IMR-90 (cell line): ENCODE measurements around the gene PROZ. TPM values are rescaled to one million over a fixed set of nuclear protein-coding genes. Genes with fewer than 3 reads are reported as not detected.

Experiments
- ATAC-seq: fragments of 200-7000 bp; cut with Tn5 transposase; 2 replicates; pipeline ENCODE4 v1.9.1; 2020; ENCODE audit warnings: low read depth, mild to moderate bottlenecking, moderate library complexity
- BruUV-seq: library from RNA; stranded (reverse); fragments of 400-500 nt; replicated peaks from 2 replicates; lab custom pipeline; 2021; lab: Mats Ljungman, UMichigan
- CTCF ChIA-PET: fragments of 300-600 bp; formaldehyde crosslinking; extraction: SDS; loops from one replicate; lab custom pipeline; 2021; ENCODE audit warnings: antibody characterized with exemption; lab: Yijun Ruan, JAX
- POLR2A ChIA-PET: fragments of 300-600 bp; sonication (Branson Sonifier 250); formaldehyde crosslinking; loops from one replicate; lab custom pipeline; 2022; ENCODE audit warnings: antibody characterized with exemption; ENCODE audit not compliant: unreplicated experiment; lab: Charles Lee
- DNase-seq: peaks from one replicate; pipeline ENCODE4 v3.0.0; 2013
- H2AFZ ChIP-seq: replicated peaks from 2 replicates; pipeline ENCODE3; 2013; ENCODE audit warnings: low read length, mild to moderate bottlenecking; ENCODE audit not compliant: poor library complexity
- H2AK5ac ChIP-seq: 2 replicates; pipeline ENCODE4 v1.6.1; 2013; ENCODE audit warnings: low read depth, low read length, inconsistent platforms
- H2AK9ac ChIP-seq: replicated peaks from 2 replicates; pipeline ENCODE3; 2013; ENCODE audit warnings: mild to moderate bottlenecking, low read depth, low read length, moderate library complexity; ENCODE audit not compliant: poor library complexity
- H2BK120ac ChIP-seq: 2 replicates; pipeline ENCODE4 v1.6.1; 2013; ENCODE audit warnings: low read depth, low read length, inconsistent platforms
- H2BK15ac ChIP-seq: 3 replicates; pipeline ENCODE4 v1.6.1; 2013; ENCODE audit warnings: low read depth, low read length, inconsistent platforms
- H2BK20ac ChIP-seq: 2 replicates; pipeline ENCODE4 v1.6.1; 2013; ENCODE audit warnings: low read depth, mild to moderate bottlenecking, inconsistent platforms, low read length, moderate library complexity
- H2BK5ac ChIP-seq: 2 replicates; pipeline ENCODE4 v1.6.1; 2013; ENCODE audit warnings: mild to moderate bottlenecking, low read depth, low read length, inconsistent platforms; ENCODE audit not compliant: poor library complexity, severe bottlenecking
- H3K14ac ChIP-seq: replicated peaks from 2 replicates; pipeline ENCODE4 v1.6.1; 2013; ENCODE audit warnings: low read depth, low read length, inconsistent platforms
- H3K18ac ChIP-seq: 2 replicates; pipeline ENCODE4 v1.6.1; 2013; ENCODE audit warnings: low read depth, low read length, control low read depth
- H3K23ac ChIP-seq: 2 replicates; pipeline ENCODE4 v1.6.1; 2013; ENCODE audit warnings: low read depth, low read length, inconsistent platforms
- H3K27ac ChIP-seq: 2 replicates; pipeline ENCODE4 v1.5.1; 2013; ENCODE audit warnings: mild to moderate bottlenecking, control low read depth, low read length; ENCODE audit not compliant: insufficient read depth
- H3K27me3 ChIP-seq: 2 replicates; pipeline ENCODE4 v1.6.1; 2013; ENCODE audit warnings: low read length; ENCODE audit not compliant: control insufficient read depth, insufficient read depth
- H3K36me3 ChIP-seq: 2 replicates; pipeline ENCODE4 v1.6.1; 2013; ENCODE audit warnings: low read length, mixed read lengths; ENCODE audit not compliant: control insufficient read depth, insufficient read depth
- H3K4ac ChIP-seq: 2 replicates; pipeline ENCODE4 v1.6.1; 2013; ENCODE audit warnings: low read depth, low read length, inconsistent platforms
- H3K4me1 ChIP-seq: 2 replicates; pipeline ENCODE4 v1.6.1; 2013; ENCODE audit warnings: low read length, mixed read lengths; ENCODE audit not compliant: control insufficient read depth, insufficient read depth
- H3K4me2 ChIP-seq: 2 replicates; pipeline ENCODE4 v1.6.1; 2013; ENCODE audit warnings: low read depth, mild to moderate bottlenecking, control low read depth, low read length, moderate library complexity
- H3K4me3 ChIP-seq: 2 replicates; pipeline ENCODE4 v1.5.1; 2013; ENCODE audit warnings: low read depth, mild to moderate bottlenecking, control low read depth, low read length, moderate library complexity; ENCODE audit not compliant: insufficient read depth
- H3K56ac ChIP-seq: 2 replicates; pipeline ENCODE4 v1.6.1; 2013; ENCODE audit warnings: low read length, inconsistent platforms; ENCODE audit not compliant: insufficient read depth; ENCODE audit errors: extremely low read depth
- H3K79me1 ChIP-seq, 2 experiments: 2 replicates each; pipeline ENCODE4 v1.6.1; 2013; ENCODE audit warnings: low read length in 2 of 2, inconsistent platforms in 1 of 2, low read depth in 1 of 2
- H3K9ac ChIP-seq: 2 replicates; pipeline ENCODE4 v1.6.1; 2013; ENCODE audit warnings: low read depth, low read length, control low read depth
- H3K9me1 ChIP-seq: 2 replicates; pipeline ENCODE4 v1.6.1; 2013; ENCODE audit warnings: low read length, inconsistent platforms; ENCODE audit not compliant: insufficient read depth
- H3K9me3 ChIP-seq: 2 replicates; pipeline ENCODE4 v1.6.1; 2013; ENCODE audit warnings: low read length; ENCODE audit not compliant: control insufficient read depth, insufficient read depth
- H4K20me1 ChIP-seq: 2 replicates; pipeline ENCODE4 v1.6.1; 2013; ENCODE audit warnings: low read length, inconsistent platforms; ENCODE audit not compliant: insufficient read depth
- H4K5ac ChIP-seq: 2 replicates; pipeline ENCODE4 v1.6.1; 2013; ENCODE audit warnings: mild to moderate bottlenecking, low read depth, low read length, control low read depth
- H4K8ac ChIP-seq, 2 experiments: 2 replicates each; pipeline ENCODE4 v1.6.1; 2013; ENCODE audit warnings: low read depth in 2 of 2, low read length in 2 of 2, control low read depth in 1 of 2, inconsistent platforms in 1 of 2
- H4K91ac ChIP-seq: 2 replicates; pipeline ENCODE4 v1.6.1; 2013; ENCODE audit warnings: low read depth, low read length, inconsistent platforms; ENCODE audit not compliant: insufficient read depth
- BHLHE40 ChIP-seq: fragments of 150-350 bp; IDR thresholded peaks from 2 replicates; pipeline ENCODE4 v1.6.1; 2016; ENCODE audit warnings: mild to moderate bottlenecking, low read depth, low read length
- CEBPB ChIP-seq: IDR thresholded peaks from 2 replicates; pipeline ENCODE4 v1.6.1; 2012; ENCODE audit warnings: low read depth, low read length, improper control_type of control experiment
- CHD1 ChIP-seq: IDR thresholded peaks from 2 replicates; pipeline ENCODE4 v1.6.1; 2012; ENCODE audit warnings: low read depth, low read length, improper control_type of control experiment
- FOS ChIP-seq: fragments of 150-350 bp; IDR thresholded peaks from 2 replicates; pipeline ENCODE4 v1.6.1; 2016; ENCODE audit warnings: low read depth, low read length
- MAFK ChIP-seq: IDR thresholded peaks from 2 replicates; pipeline ENCODE4 v1.6.1; 2012; ENCODE audit warnings: low read depth, low read length, improper control_type of control experiment
- MAZ ChIP-seq: IDR thresholded peaks from 2 replicates; pipeline ENCODE4 v1.6.1; 2012; ENCODE audit warnings: low read depth, mild to moderate bottlenecking, low read length, improper control_type of control experiment, moderate library complexity, borderline replicate concordance
- MXI1 ChIP-seq: IDR thresholded peaks from 2 replicates; pipeline ENCODE4 v1.6.1; 2012; ENCODE audit warnings: low read depth, mild to moderate bottlenecking, low read length, moderate library complexity, borderline replicate concordance
- POLR2A ChIP-seq: IDR thresholded peaks from 2 replicates; pipeline ENCODE4 v1.6.1; 2012; ENCODE audit warnings: mild to moderate bottlenecking, low read depth, low read length
- RAD21 ChIP-seq: IDR thresholded peaks from 2 replicates; pipeline ENCODE4 v1.6.1; 2012; ENCODE audit warnings: low read length, improper control_type of control experiment
- RCOR1 ChIP-seq: IDR thresholded peaks from 2 replicates; pipeline ENCODE4 v1.6.1; 2012; ENCODE audit warnings: mild to moderate bottlenecking, low read length, improper control_type of control experiment; ENCODE audit not compliant: insufficient replicate concordance
- SMC3 ChIP-seq: fragments of 150-350 bp; IDR thresholded peaks from 2 replicates; pipeline ENCODE4 v1.6.1; 2016; ENCODE audit warnings: low read depth, mild to moderate bottlenecking, antibody characterized with exemption, low read length, moderate library complexity
- WGBS, 2 experiments: methylation state at CpG; one replicate each; pipeline versions ENCODE4 v1.1.5 to v1.1.7; 2013; ENCODE audit warnings: missing lambda C conversion rate in 2 of 2; ENCODE audit not compliant: insufficient read length in 1 of 2; ENCODE audit errors: extremely low coverage in 2 of 2; 5-methylcytosine and 5-hydroxymethylcytosine counted together
- dilution Hi-C: fragments of 300-500 bp; cut with HindIII; formaldehyde crosslinking; loops from one replicate; pipeline ENCODE4 v1.14.3; 2018; ENCODE audit warnings: low sequenced_read_pairs; ENCODE audit not compliant: unreplicated experiment
- in situ Hi-C: fragments of 300-500 bp; cut with MboI; formaldehyde crosslinking; loops from 3 replicates; pipeline ENCODE4 v1.14.3; 2019; ENCODE audit warnings: low sequenced_read_pairs, inconsistent platforms, mixed read lengths
- intact Hi-C: fragments of 100-400 bp; cut with micrococcal nuclease; formaldehyde crosslinking; loops from 2 replicates; pipeline ENCODE4 v1.10.0; 2022
- polyA plus RNA-seq, 3 experiments: library from polyadenylated mRNA; depleted of rRNA; stranded (reverse); fragments of >200 nt; gene quantifications; 2 replicates each; pipeline ENCODE4 v1.2.3, GENCODE V29; 2012; ENCODE audit warnings: low replicate concordance in 1 of 3
- total RNA-seq: library from RNA; depleted of rRNA; stranded (reverse); fragments of >200 nt; gene quantifications from 2 replicates; pipeline ENCODE4 v1.2.3, GENCODE V29; 2012
- TF ChIP-seq, protein P1 (sequence below): fragments of 150-350 bp; IDR thresholded peaks from 2 replicates; pipeline ENCODE4 v1.6.1; 2017; ENCODE audit warnings: mild to moderate bottlenecking, antibody characterized with exemption, low read length, low read depth
- TF ChIP-seq, protein P2 (sequence below): fragments of 150-350 bp; IDR thresholded peaks from 2 replicates; pipeline ENCODE4 v1.6.1; 2016; ENCODE audit warnings: low read depth, mild to moderate bottlenecking, low read length, moderate library complexity, borderline replicate concordance
- TF ChIP-seq, protein P3 (sequence below): conservative IDR thresholded peaks from 2 replicates; pipeline ENCODE4 v1.5.1; 2012; ENCODE audit warnings: mild to moderate bottlenecking, low read depth, low read length, improper control_type of control experiment

Gene PROZ
- total and polyA plus RNA-seq, 2 of the 4 experiments (the other 2 are of a cell fraction) = not detected

DNA sequence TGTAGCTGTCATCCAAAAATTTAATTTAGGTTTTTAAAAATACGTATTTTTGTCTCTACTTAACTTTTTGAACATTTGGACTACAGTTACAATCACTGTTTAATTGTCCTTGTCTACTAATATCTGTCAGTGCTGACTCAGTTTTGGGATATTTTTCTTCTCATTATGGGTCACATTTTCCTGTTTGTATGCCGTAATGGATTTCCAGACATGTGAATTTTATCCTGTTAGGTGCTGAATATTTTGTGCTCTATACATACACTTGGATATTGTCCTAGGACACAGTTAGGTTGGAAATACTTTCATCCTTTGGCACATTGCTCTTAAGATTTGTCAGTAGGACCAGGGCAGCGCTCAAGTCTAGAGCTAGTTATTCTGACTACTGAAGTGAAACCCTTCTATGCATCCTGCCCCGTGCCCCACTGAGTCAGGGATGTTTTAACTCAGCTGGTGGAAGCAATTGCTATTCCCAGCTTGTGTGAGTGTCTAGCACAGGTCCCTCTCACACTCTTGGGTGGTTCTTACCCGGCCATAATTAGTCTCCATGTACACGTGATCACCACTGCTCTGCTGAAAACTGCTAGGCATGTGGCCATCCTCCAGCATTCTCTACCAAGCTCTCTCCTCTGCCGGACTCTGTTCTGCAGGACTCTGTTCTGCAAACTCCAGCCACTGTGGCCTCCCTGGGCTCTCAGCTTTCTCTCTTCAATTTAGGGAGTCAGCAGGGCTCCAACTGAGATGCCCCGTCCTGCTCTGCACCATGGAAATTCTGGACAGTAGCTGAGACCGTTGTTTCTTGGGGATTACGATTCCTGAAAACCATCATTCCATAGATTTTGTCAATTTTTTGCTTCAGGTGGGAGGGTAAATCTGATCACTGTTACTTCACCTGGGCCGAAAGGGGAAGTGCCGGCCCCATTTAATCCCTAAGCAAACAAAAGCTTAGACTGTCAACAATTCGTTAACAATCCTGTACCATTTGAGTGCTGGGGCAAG, 11.1 kb downstream of the PROZ start:
- Histone ChIP-seq H2BK120ac (no peak overlapping the region), H3K27me3 (no peaks in the 10 kb centered on the region), H3K56ac (no peak overlapping the region), H4K5ac (0 out of 2 replicates have a peak overlapping the region, but pooled peaks have one; percentile 11), H3K4me2 (no peak overlapping the region), H3K79me1 (peaks cover 0 to 20% of the 10 kb centered on the region in 2 experiments; a peak in 2 of 4 replicates), H2AK5ac (no peak overlapping the region), H4K8ac (no peak overlapping the region), H3K18ac (no peak overlapping the region), H3K14ac (no peak overlapping the region), H2BK5ac (no peak overlapping the region), H2AFZ (no peak overlapping the region), H3K4me1 (peaks cover 14% of the 10 kb centered on the region), H3K4me3 (no peak overlapping the region), H3K9ac (no peak overlapping the region), H3K9me3 (0 out of 2 replicates have a peak, but pooled peaks cover 2% of the 10 kb centered on the region), H3K36me3 (peaks cover 31% of the 10 kb centered on the region), H4K20me1 (no peaks in the 10 kb centered on the region), H3K23ac (no peak overlapping the region), H2AK9ac (no peak overlapping the region), H2BK20ac (no peak overlapping the region), H3K9me1 (peaks cover 14% of the 10 kb centered on the region), H3K4ac (no peak overlapping the region), H2BK15ac (no peak overlapping the region), H4K91ac (no peak overlapping the region), H3K27ac (no peak overlapping the region)
- no peak for ATAC-seq
- in situ Hi-C loops = no loop called here
- dilution Hi-C loops = no loop called here
- intact Hi-C loops = no loop called here
- 95% methylated on average over 4 of the region's 13 CpGs; no CpG with 5 or more reads in 1 of the 2 experiments for WGBS, 2 experiments
- DNase-seq = no peak
- POLR2A ChIA-PET = no interaction called here
- CTCF ChIA-PET = no interaction called here
- BruUV-seq = no TSS peak
- no peak for TF ChIP-seq RAD21
- TF ChIP-seq POLR2A = no peak
- no peak for TF ChIP-seq MXI1
- no peak for TF ChIP-seq MAZ
- no peak for TF ChIP-seq FOS
- no peak for TF ChIP-seq SMC3
- no peak for TF ChIP-seq BHLHE40
- TF ChIP-seq CEBPB = no peak
- TF ChIP-seq, protein P1, sequence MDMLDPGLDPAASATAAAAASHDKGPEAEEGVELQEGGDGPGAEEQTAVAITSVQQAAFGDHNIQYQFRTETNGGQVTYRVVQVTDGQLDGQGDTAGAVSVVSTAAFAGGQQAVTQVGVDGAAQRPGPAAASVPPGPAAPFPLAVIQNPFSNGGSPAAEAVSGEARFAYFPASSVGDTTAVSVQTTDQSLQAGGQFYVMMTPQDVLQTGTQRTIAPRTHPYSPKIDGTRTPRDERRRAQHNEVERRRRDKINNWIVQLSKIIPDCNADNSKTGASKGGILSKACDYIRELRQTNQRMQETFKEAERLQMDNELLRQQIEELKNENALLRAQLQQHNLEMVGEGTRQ = no peak
- TF ChIP-seq, protein P2, sequence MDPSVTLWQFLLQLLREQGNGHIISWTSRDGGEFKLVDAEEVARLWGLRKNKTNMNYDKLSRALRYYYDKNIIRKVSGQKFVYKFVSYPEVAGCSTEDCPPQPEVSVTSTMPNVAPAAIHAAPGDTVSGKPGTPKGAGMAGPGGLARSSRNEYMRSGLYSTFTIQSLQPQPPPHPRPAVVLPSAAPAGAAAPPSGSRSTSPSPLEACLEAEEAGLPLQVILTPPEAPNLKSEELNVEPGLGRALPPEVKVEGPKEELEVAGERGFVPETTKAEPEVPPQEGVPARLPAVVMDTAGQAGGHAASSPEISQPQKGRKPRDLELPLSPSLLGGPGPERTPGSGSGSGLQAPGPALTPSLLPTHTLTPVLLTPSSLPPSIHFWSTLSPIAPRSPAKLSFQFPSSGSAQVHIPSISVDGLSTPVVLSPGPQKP = no peak
- no peak for TF ChIP-seq RCOR1
- TF ChIP-seq, protein P3, sequence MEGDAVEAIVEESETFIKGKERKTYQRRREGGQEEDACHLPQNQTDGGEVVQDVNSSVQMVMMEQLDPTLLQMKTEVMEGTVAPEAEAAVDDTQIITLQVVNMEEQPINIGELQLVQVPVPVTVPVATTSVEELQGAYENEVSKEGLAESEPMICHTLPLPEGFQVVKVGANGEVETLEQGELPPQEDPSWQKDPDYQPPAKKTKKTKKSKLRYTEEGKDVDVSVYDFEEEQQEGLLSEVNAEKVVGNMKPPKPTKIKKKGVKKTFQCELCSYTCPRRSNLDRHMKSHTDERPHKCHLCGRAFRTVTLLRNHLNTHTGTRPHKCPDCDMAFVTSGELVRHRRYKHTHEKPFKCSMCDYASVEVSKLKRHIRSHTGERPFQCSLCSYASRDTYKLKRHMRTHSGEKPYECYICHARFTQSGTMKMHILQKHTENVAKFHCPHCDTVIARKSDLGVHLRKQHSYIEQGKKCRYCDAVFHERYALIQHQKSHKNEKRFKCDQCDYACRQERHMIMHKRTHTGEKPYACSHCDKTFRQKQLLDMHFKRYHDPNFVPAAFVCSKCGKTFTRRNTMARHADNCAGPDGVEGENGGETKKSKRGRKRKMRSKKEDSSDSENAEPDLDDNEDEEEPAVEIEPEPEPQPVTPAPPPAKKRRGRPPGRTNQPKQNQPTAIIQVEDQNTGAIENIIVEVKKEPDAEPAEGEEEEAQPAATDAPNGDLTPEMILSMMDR = no peak
- no peak for TF ChIP-seq CHD1
- no peak for TF ChIP-seq MAFK
